Measurements from ENCODE around the gene TRAF3.

- TF ChIP-seq CTCF (IDR thresholded peaks at IDR 0.05; ENCODE audit: low read depth, low read length, missing input control) = no peak
- TF ChIP-seq MAX (IDR thresholded peaks at IDR 0.05) = no peak
- no peak for TF ChIP-seq ATF3 (IDR thresholded peaks at IDR 0.05)
Measured at GRCh38 chr14:102897299-102898027, 120.2 kb downstream of the TRAF3 start.

Measured in liver (tissue), 3 donors.